ENCODE measurements around the gene AGAP1. TPM values are rescaled to one million over a fixed set of nuclear protein-coding genes. Genes with fewer than 3 reads are reported as not detected.

The AGAP1 gene
- total RNA-seq, 1 donor from 2014 or later, result 33.4 TPM

DNA sequence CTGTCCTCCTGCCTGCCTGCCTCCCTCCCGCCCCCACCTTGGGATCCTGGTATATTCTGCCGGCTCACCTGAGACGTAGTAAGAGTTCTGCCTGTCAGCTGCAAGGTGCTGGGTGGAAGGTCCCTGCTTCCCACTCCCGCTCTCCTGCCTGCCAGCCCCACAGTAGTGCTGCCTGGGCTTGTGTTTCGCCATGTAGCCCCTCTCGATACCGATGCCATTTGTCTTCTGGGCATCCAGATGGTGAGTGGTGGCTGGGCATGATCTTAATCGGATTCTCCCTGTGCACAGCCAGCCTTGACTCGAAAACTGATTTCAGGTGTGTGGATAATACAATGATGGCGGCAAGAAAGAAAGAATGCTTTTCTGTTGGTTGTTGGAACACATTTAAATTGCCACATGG lies 184.9 kb downstream of the AGAP1 start:
- no peak overlapping the region for H3K4me3 ChIP-seq
- TF ChIP-seq, protein P1, sequence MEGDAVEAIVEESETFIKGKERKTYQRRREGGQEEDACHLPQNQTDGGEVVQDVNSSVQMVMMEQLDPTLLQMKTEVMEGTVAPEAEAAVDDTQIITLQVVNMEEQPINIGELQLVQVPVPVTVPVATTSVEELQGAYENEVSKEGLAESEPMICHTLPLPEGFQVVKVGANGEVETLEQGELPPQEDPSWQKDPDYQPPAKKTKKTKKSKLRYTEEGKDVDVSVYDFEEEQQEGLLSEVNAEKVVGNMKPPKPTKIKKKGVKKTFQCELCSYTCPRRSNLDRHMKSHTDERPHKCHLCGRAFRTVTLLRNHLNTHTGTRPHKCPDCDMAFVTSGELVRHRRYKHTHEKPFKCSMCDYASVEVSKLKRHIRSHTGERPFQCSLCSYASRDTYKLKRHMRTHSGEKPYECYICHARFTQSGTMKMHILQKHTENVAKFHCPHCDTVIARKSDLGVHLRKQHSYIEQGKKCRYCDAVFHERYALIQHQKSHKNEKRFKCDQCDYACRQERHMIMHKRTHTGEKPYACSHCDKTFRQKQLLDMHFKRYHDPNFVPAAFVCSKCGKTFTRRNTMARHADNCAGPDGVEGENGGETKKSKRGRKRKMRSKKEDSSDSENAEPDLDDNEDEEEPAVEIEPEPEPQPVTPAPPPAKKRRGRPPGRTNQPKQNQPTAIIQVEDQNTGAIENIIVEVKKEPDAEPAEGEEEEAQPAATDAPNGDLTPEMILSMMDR (IDR thresholded peaks at IDR 0.05), result no peak
- no peak for DNase-seq
- H3K36me3 ChIP-seq, result no peaks in the 10 kb centered on the region
- H3K27ac ChIP-seq, result no peak overlapping the region
- ATAC-seq, result no peak
- no peaks in the 10 kb centered on the region for H3K9me3 ChIP-seq
- H3K4me1 ChIP-seq, result no peaks in the 10 kb centered on the region
- intact Hi-C loops (cut with DNase I), result loop anchor here (10.0 kb wide), 1 partner anchor 46 kb away; no protein-coding TSS in a partner anchor
- no peaks in the 10 kb centered on the region for H3K27me3 ChIP-seq

DNA sequence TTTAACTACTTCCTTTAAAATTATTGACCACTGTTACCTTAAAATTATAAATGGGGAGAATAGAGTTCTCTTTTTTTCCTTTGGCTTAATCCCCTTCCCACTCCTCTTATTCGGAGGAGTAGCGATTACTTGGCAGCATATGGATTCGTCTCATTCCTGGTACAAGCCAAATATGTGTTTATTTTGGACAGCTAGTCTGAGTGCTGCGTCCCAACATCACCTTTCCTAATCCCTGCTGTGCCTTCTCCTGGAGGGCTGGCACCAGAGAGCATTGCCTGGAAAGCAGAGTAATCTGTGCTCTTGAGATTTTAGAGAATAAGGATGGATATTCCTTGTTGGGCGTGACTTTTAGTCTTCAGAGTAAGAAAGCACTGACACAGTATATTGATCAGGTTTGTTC lies 185.6 kb downstream of the AGAP1 start:
- H3K27ac ChIP-seq, result no peak overlapping the region
- H3K9me3 ChIP-seq, result no peaks in the 10 kb centered on the region
- no peak for DNase-seq
- ATAC-seq, result no peak
- H3K36me3 ChIP-seq, result no peaks in the 10 kb centered on the region
- intact Hi-C loops (cut with DNase I), result loop anchor here (10.0 kb wide), 1 partner anchor 45 kb away; no protein-coding TSS in a partner anchor
- no peaks in the 10 kb centered on the region for H3K4me1 ChIP-seq
- TF ChIP-seq, protein P1 (IDR thresholded peaks at IDR 0.05), result no peak
- H3K27me3 ChIP-seq, result no peaks in the 10 kb centered on the region
- no peak overlapping the region for H3K4me3 ChIP-seq

DNA sequence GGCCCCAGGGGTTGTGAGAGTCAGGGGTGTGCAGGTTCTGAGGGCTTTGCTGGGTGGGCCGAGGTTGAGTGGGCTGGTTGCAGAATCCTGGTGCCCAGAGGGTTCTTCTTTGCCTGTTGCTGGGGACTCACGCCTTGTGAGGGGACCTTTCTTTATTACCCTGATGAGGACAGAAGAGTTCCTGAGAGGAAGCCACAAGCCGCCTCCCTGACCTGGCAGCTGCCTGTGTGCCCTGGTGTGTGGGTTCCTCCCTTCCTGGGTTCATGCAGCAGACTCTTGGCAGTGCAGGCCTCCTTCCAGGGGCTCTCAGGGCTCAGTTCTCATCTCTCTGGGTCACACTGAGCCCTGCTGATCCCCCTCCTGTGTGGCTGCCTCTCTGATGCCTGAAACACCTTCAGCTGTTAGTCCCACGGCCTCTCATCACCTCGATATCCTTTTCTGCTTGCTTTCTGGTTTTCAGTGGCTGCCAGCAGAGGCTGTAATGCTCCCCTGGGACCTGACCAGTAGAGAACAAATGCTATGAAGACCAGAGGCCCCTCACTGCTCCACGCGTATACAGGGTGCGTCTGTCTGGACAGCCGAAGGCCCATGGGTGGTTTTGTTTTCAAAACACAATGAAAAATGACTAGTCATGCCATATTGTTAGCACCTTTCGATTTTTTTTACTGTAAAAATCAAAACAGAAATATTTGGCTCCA lies 191.3 kb downstream of the AGAP1 start:
- H3K36me3 ChIP-seq, result no peaks in the 10 kb centered on the region
- H3K4me1 ChIP-seq, result no peaks in the 10 kb centered on the region
- ATAC-seq, result peak; percentile 28
- H3K27ac ChIP-seq, result no peak overlapping the region
- no peak for DNase-seq
- no peaks in the 10 kb centered on the region for H3K27me3 ChIP-seq
- intact Hi-C loops (cut with DNase I), result no loop called here
- H3K4me3 ChIP-seq, result no peak overlapping the region
- no peaks in the 10 kb centered on the region for H3K9me3 ChIP-seq
- TF ChIP-seq, protein P1 (IDR thresholded peaks at IDR 0.05), result no peak

DNA sequence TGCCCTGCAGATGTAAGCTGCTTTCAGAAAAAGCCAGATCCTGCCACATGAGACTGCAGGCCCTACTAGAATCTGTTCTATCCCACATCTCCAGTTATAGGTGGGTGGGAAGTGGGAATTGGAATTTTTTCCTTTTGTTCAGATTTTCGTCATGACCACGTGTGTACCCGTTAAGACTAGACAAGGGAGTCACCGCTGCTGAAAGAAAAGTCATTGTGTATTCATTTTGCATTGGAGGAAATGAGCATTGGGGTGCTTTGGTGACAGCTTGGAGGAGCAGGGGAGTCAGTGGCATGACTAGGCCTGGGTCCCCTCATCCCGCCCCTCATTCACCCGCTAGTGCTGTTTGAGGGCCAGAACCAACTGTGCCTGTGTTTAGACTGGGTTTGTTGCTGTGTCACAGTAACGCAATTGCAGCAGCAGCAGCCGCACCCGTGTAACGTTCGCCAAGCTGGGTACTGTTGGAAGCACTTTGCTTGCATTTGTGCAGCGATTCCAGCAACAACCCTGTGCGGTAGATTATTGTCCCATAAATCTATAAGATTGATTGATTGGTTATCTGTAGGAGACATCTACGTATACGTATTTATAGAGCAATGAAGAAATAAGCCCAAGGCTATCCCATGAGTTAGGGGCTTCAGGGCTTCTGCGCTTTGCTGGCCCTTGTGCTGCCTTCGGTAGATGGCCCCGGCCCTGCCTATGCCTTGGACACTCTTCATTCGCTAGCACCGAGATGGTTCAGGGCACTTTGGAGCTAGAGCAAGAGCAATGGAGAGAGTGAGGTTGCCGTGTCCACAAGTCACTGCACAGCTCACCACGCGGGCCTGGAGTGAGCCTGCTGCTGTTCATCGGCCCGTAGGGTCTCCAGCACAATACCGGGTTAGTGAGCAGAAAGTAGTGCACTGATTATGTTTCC lies 194.9 kb downstream of the AGAP1 start:
- Histone ChIP-seq H3K4me3 (no peak overlapping the region), H3K9me3 (no peaks in the 10 kb centered on the region), H3K27ac (no peak overlapping the region), H3K27me3 (no peaks in the 10 kb centered on the region), H3K4me1 (no peaks in the 10 kb centered on the region), H3K36me3 (no peaks in the 10 kb centered on the region)
- intact Hi-C loops (cut with DNase I), result no loop called here
- ATAC-seq (no peak), DNase-seq (no peak)
- TF ChIP-seq, protein P1 (IDR thresholded peaks at IDR 0.05), result no peak

DNA sequence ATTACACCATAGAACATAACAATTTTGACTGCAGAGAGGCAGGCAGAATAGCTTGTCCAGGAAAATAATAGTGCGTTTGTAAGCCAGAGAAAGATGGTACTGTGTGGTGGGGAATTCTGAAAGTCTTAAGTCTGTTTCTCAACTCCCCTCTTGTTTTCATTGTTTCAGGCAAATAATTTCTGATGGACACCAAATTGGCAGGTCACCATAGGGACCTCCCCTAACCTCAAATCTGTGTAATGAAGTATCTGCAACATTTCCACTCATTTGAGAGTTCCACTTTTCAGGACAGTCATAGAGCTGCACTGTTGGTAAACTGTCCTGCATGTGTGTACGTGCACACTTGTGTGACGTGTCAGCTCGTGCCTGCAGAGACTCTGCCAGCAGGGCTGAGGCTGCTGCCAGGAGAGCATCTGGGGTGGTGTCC lies 195.6 kb downstream of the AGAP1 start:
- TF ChIP-seq, protein P1 (IDR thresholded peaks at IDR 0.05), result no peak
- Histone ChIP-seq H3K27me3 (no peaks in the 10 kb centered on the region), H3K36me3 (no peaks in the 10 kb centered on the region), H3K4me1 (no peaks in the 10 kb centered on the region), H3K9me3 (no peaks in the 10 kb centered on the region), H3K27ac (no peak overlapping the region), H3K4me3 (no peak overlapping the region)
- ATAC-seq, result no peak
- DNase-seq, result no peak
- intact Hi-C loops (cut with DNase I), result no loop called here
